IMR-90 (cell line): ENCODE data around the gene ENO3. TPM values are rescaled to one million over a fixed set of nuclear protein-coding genes. Genes with fewer than 3 reads are reported as not detected.

Experiments used
- CHD1 ChIP-seq: IDR thresholded peaks from 2 replicates; pipeline ENCODE4 v1.6.1; 2012; ENCODE audit warnings: low read depth, low read length, improper control_type of control experiment
- FOS ChIP-seq: fragments of 150-350 bp; IDR thresholded peaks from 2 replicates; pipeline ENCODE4 v1.6.1; 2016; ENCODE audit warnings: low read depth, low read length
- NFE2L2 ChIP-seq: fragments of 150-350 bp; IDR thresholded peaks from 2 replicates; pipeline ENCODE4 v1.6.1; 2016; ENCODE audit warnings: low read depth, mild to moderate bottlenecking, low read length
- polyA plus RNA-seq, 3 experiments: library from polyadenylated mRNA; depleted of rRNA; stranded (reverse); fragments of >200 nt; gene quantifications; 2 replicates each; pipeline ENCODE4 v1.2.3, GENCODE V29; 2012; ENCODE audit warnings: low replicate concordance in 1 of 3
- total RNA-seq: library from RNA; depleted of rRNA; stranded (reverse); fragments of >200 nt; gene quantifications from 2 replicates; pipeline ENCODE4 v1.2.3, GENCODE V29; 2012

Gene ENO3
- total and polyA plus RNA-seq, 2 of the 4 experiments (the other 2 are of a cell fraction), result 1.4 to 5.1 TPM

DNA sequence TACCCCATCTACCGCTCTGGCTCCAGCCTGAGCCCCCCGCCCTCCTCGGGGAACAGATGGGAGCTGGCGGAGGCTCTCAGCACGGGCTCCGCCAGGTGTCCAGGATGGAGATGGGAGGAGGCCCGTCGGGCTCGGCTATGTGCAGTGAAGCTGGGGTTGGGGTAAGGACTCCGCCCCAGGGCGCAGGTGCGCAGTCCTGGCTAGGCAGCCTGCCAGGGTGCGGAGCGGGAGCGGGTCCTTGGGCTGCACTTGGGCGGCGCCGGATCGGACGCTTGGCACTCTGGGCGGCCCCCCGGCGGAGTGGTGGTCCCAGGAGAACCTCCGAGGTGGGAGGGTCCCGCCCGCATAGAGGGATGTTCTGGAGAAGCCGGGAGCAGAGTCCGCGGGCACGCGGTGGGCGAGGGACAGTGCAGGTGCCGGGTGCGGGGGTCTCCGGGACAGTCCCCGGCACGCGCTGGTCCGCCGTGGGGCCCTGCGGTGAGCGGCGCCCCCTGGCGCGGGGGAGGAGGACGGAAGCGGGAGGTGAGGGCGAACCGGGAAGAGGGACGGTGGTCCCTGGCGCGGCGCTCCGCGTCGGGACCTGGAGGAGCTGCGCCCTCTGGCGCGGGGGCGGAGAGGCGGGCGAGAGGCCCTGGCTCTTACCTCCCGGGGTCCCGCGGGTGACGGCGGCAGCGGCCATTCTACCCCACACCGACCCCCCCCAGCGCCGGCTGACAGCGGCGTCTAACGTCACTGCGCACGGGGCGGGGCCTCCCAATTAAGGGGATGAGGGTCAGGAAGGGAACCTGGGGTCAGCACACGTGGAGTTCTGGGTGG, 36.2 kb downstream of the ENO3 start, which contains the start of gene CAMTA2 (continued):
- TF ChIP-seq CHD1, result no peak
- TF ChIP-seq FOS, result no peak
- TF ChIP-seq NFE2L2, result no peak
